NCI-H1436 (cell line): ENCODE data around the gene MMP28.

Experiments used
- DNase-seq: peaks from one replicate; lab custom pipeline; 2025; lab: John Stamatoyannopoulos, UW

MMP28 gene

GRCh38 chr17:35725802-35726126 lies 69.7 kb downstream of the MMP28 start:
- DNase-seq = no peak

GRCh38 chr17:35725058-35725457 lies 70.4 kb downstream of the MMP28 start:
- no peak for DNase-seq

DNA sequence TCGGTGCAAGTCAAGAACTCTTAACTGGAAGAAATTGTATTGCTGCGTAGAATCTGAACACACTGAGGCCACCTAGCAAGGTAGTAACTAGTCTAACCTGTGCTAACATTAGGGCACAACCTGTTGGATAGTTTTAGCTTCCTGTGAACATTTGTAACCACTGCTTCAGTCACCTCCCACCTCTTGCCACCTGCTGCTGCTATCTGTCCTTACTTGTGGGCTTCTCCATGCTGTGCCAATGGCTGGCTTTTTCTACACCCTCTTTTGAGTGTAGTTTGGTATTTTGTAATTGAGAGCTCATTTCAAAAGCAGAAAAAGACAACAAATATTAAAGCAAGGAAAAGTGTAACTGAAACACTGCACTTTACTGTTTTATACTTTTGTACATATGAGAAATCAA lies 71.7 kb downstream of the MMP28 start:
- no peak for DNase-seq

DNA sequence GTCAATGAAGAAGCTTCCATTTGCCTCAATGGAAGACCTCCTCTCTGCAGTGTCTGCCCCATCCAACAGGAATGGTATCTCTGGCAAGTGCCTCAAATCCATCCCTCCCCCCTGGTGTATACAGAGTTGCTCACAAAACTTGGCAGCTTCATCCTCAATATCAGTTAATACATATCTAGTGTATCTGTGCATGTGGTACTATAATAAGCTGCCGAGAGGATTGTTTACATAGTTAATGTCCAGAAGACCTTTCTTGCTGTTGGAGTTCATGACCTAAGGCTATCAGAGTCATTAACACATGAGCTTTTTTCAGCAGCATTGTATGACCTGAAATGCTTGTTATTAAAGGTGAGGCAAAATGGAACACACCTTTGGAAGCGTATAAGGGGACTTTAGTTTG lies 78.0 kb downstream of the MMP28 start:
- DNase-seq = no peak

- DNase-seq = no peak
These were observed 78.5 kb downstream of the MMP28 start for GRCh38 chr17:35716897-35717465.

GRCh38 chr17:35716173-35716572 lies 79.3 kb downstream of the MMP28 start:
- DNase-seq = no peak
